ENCODE measurements around the gene SMARCD3. TPM values are rescaled to one million over a fixed set of nuclear protein-coding genes. Genes with fewer than 3 reads are reported as not detected.
A peak's percentile ranks its signal among the peaks of the same experiment; 100 is the strongest.

Gene SMARCD3
- total and polyA plus RNA-seq, 2 of the 13 experiments (the other 11 are each of a cell fraction or from before 2014, with no cell fraction given): 0.20 to 0.62 TPM

GRCh38 chr7:151228024-151228866 is 20.2 kb downstream of the SMARCD3 start (continued):
- TF ChIP-seq MLX (CRISPR knock-in tag; IDR thresholded peaks at IDR 0.05) (no peak), NR1H2 (CRISPR knock-in tag; IDR thresholded peaks at IDR 0.05; ENCODE audit: borderline replicate concordance, low read depth) (no peak), NFE2L2 (IDR thresholded peaks at IDR 0.05; ENCODE audit: low read length) (no peak), THAP11 (CRISPR knock-in tag; IDR thresholded peaks at IDR 0.05) (no peak), GPBP1L1 (CRISPR knock-in tag; IDR thresholded peaks at IDR 0.05) (no peak), ZNF460 (CRISPR knock-in tag; IDR thresholded peaks at IDR 0.05; ENCODE audit: borderline replicate concordance) (peak; percentile 79), ZNF629 (CRISPR knock-in tag; conservative IDR thresholded peaks at IDR 0.05) (peak; percentile 40; the same call in 1 of the 2 replicates), ATF6 (CRISPR knock-in tag; conservative IDR thresholded peaks at IDR 0.05) (no peak), YEATS2 (CRISPR knock-in tag; IDR thresholded peaks at IDR 0.05; ENCODE audit: borderline replicate concordance) (no peak), SP5 (CRISPR knock-in tag; IDR thresholded peaks at IDR 0.05; ENCODE audit: borderline replicate concordance, low read depth) (0 out of 2 replicates have a peak, but pooled peaks have one; percentile 20), SMYD3 (CRISPR knock-in tag; IDR thresholded peaks at IDR 0.05) (no peak), AFF4 (CRISPR knock-in tag; IDR thresholded peaks at IDR 0.05) (no peak), ZBTB37 (CRISPR knock-in tag; IDR thresholded peaks at IDR 0.05) (no peak), NFATC3 (CRISPR knock-in tag; IDR thresholded peaks at IDR 0.05) (no peak), ZNF329 (CRISPR knock-in tag; IDR thresholded peaks at IDR 0.05; ENCODE audit: low read depth) (no peak)

All from HepG2 (cell line).